ENCODE results near the gene TIMM17A.

- TF ChIP-seq FOXA1 (IDR thresholded peaks at IDR 0.05) (no peak), NFRKB (IDR thresholded peaks at IDR 0.05) (no peak), TARDBP (IDR thresholded peaks at IDR 0.05) (no peak), LEF1 (IDR thresholded peaks at IDR 0.05; ENCODE audit: borderline replicate concordance) (no peak), PKNOX1 (IDR thresholded peaks at IDR 0.05) (no peak), SUZ12 (IDR thresholded peaks at IDR 0.05) (no peak), ZNF384 (IDR thresholded peaks at IDR 0.05) (no peak), FOXK2 (IDR thresholded peaks at IDR 0.05) (no peak), ELF4 (IDR thresholded peaks at IDR 0.05) (no peak), BHLHE40 (IDR thresholded peaks at IDR 0.05; ENCODE audit: borderline replicate concordance) (no peak), FOXM1 (IDR thresholded peaks at IDR 0.05; ENCODE audit: borderline replicate concordance) (no peak)
Observed at GRCh38 chr1:202005958-202006357, 50.7 kb downstream of the TIMM17A start.

All from HEK293T (cell line).